Neural progenitor cell (in vitro differentiated cells): ENCODE measurements around the gene PRSS22.

Experiments used
- CTCF ChIP-seq: fragments of 200-600 bp; sonication (generic); IDR thresholded peaks from 2 replicates; pipeline ENCODE4 v1.5.1; 2017; ENCODE audit warnings: antibody characterized with exemption, mild to moderate bottlenecking
- EZH2 ChIP-seq: fragments of 200-600 bp; sonication (generic); IDR thresholded peaks from 2 replicates; pipeline ENCODE4 v1.6.1; 2017; ENCODE audit warnings: antibody characterized with exemption, mild to moderate bottlenecking, moderate library complexity

GRCh38 chr16:2825049-2825742 lies 32.8 kb downstream of the PRSS22 start:
- TF ChIP-seq CTCF, result no peak
- no peak for TF ChIP-seq EZH2
